GM12878 (cell line): Measurements from ENCODE around the gene NRXN3. TPM values are rescaled to one million over a fixed set of nuclear protein-coding genes. Genes with fewer than 3 reads are reported as not detected.

ENCODE experiments used
- ATAC-seq: fragments of 200-7000 bp; cut with Tn5 transposase; 3 replicates; pipeline ENCODE4 v1.9.1; 2020; ENCODE audit warnings: mild to moderate bottlenecking, moderate library complexity
- BruUV-seq: library from RNA; stranded (reverse); fragments of 400-500 nt; replicated peaks from 2 replicates; lab custom pipeline; 2021; lab: Mats Ljungman, UMichigan
- CTCF ChIA-PET: fragments of 300-600 bp; sonication (Branson Sonifier 250); formaldehyde crosslinking; extraction: SDS; loops from one replicate; lab custom pipeline; 2021; ENCODE audit warnings: inconsistent platforms; lab: Yijun Ruan, JAX
- POLR2A ChIA-PET: fragments of 350-600 bp; formaldehyde crosslinking; extraction: SDS; loops from one replicate; lab custom pipeline; 2021; ENCODE audit warnings: inconsistent platforms; lab: Charles Lee
- RAD21 ChIA-PET: fragments of 300-600 bp; sonication (Branson Sonifier 250); formaldehyde crosslinking; loops from one replicate; lab custom pipeline; 2023; ENCODE audit warnings: antibody characterized with exemption; ENCODE audit not compliant: unreplicated experiment; lab: Charles Lee
- SMC1A ChIA-PET: fragments of 300-600 bp; sonication (Branson Sonifier 250); formaldehyde crosslinking; loops from one replicate; lab custom pipeline; 2023; ENCODE audit not compliant: unreplicated experiment, uncharacterized antibody; lab: Charles Lee
- DNase-seq: peaks from one replicate; pipeline ENCODE4 v3.0.0-alpha.2; 2011; ENCODE audit warnings: low read depth, low spot score
- FAIRE-seq: peaks from 3 replicates; lab custom pipeline; 2011; peaks lifted over from hg19 to GRCh38; lab: Jason Lieb, UNC
- H2AFZ ChIP-seq: 2 replicates; pipeline ENCODE4 v1.6.0; 2011; ENCODE audit warnings: low read depth, low read length, control low read depth; ENCODE audit not compliant: control insufficient read depth
- H3K27ac ChIP-seq: 2 replicates; pipeline ENCODE4 v1.5.1; 2011; ENCODE audit warnings: control low read depth; ENCODE audit not compliant: control insufficient read depth, insufficient read depth
- H3K27me3 ChIP-seq, 2 experiments: replicated peaks in 1 of 2; 2 replicates each; pipeline versions ENCODE4 v1.6.0 to v1.6.1; 2011; ENCODE audit warnings: low read length in 1 of 2; ENCODE audit not compliant: control insufficient read depth in 2 of 2, insufficient read depth in 2 of 2
- H3K36me3 ChIP-seq, 2 experiments: 2 replicates each; pipeline ENCODE4 v1.5.1; 2011; ENCODE audit warnings: low read length in 1 of 2; ENCODE audit not compliant: control insufficient read depth in 2 of 2, insufficient read depth in 2 of 2
- H3K4me1 ChIP-seq: 2 replicates; pipeline ENCODE4 v1.6.1; 2011; ENCODE audit warnings: mild to moderate bottlenecking, low read length, moderate library complexity, mixed read lengths; ENCODE audit not compliant: control insufficient read depth, insufficient read depth
- H3K4me2 ChIP-seq: 2 replicates; pipeline ENCODE4 v1.6.0; 2011; ENCODE audit warnings: control low read depth; ENCODE audit not compliant: control insufficient read depth, insufficient read depth
- H3K4me3 ChIP-seq: fragments of 200-600 bp; sonication (generic); 2 replicates; pipeline ENCODE4 v1.5.1; 2016
- H3K79me2 ChIP-seq: 2 replicates; pipeline ENCODE4 v1.6.0; 2011; ENCODE audit warnings: low read length; ENCODE audit not compliant: control insufficient read depth, insufficient read depth
- H3K9ac ChIP-seq: 2 replicates; pipeline ENCODE4 v1.8.0; 2011; ENCODE audit warnings: low read length, control low read depth, mixed read lengths; ENCODE audit not compliant: control insufficient read depth, insufficient read depth
- H3K9me3 ChIP-seq: replicated peaks from 3 replicates; pipeline ENCODE4 v1.5.1; 2011; ENCODE audit warnings: mild to moderate bottlenecking, low read length; ENCODE audit not compliant: control insufficient read depth, insufficient read depth
- H4K20me1 ChIP-seq: 2 replicates; pipeline ENCODE4 v1.6.0; 2011; ENCODE audit not compliant: control insufficient read depth, insufficient read depth
- BHLHE40 ChIP-seq, 2 experiments: fragments of 450-650 bp in 1 of 2; IDR thresholded peaks; 2 replicates each; pipeline ENCODE4 v1.6.1; 2011 to 2017; ENCODE audit warnings: low read depth in 2 of 2, borderline replicate concordance in 1 of 2, improper control_type of control experiment in 1 of 2, low read length in 1 of 2, mild to moderate bottlenecking in 1 of 2
- MTA3 ChIP-seq: IDR thresholded peaks from 2 replicates; pipeline ENCODE4 v1.6.1; 2012; ENCODE audit warnings: low read length, inconsistent platforms, borderline replicate concordance
- ZNF207 ChIP-seq: fragments of 450-650 bp; IDR thresholded peaks from 2 replicates; pipeline ENCODE4 v1.6.1; 2014; ENCODE audit warnings: antibody characterized with exemption, mild to moderate bottlenecking, borderline replicate concordance
- ZNF384 ChIP-seq: IDR thresholded peaks from 2 replicates; pipeline ENCODE4 v1.6.1; 2012; ENCODE audit warnings: low read depth, mild to moderate bottlenecking, low read length, improper control_type of control experiment, borderline replicate concordance
- WGBS: methylation state at CpG from one replicate; pipeline ENCODE4 v1.1.6; 2016; ENCODE audit warnings: low lambda C conversion rate; ENCODE audit not compliant: insufficient replicate concordance, insufficient coverage; ENCODE audit errors: missing lambda C conversion rate; 5-methylcytosine and 5-hydroxymethylcytosine counted together
- in situ Hi-C: fragments of 300-500 bp; cut with MboI; formaldehyde crosslinking; loops from 9 replicates; pipeline ENCODE4 v1.14.3; 2018; ENCODE audit warnings: mixed read lengths
- intact Hi-C: fragments of 100-400 bp; cut with micrococcal nuclease; formaldehyde crosslinking; loops from one replicate; pipeline ENCODE4 v1.14.2; 2022; ENCODE audit not compliant: unreplicated experiment
- polyA plus RNA-seq, 11 experiments: library from polyadenylated mRNA; depleted of rRNA in 4 of 11; unstranded in 6 of 11; stranded (reverse) in 5 of 11; fragments of >200 nt; fragmentation: Nextera tagmentation in 4 of 11; fragmentation: Illumina TruSeq in 1 of 11; extraction: Ambion mirVana in 4 of 11; extraction: Trizol in 1 of 11; gene quantifications; 1 replicate in 1 of 11; 2 replicates in 10 of 11; pipeline versions ENCODE4 v1.2.1 to v1.2.3, GENCODE V29; 2011 to 2016; ENCODE audit warnings: inconsistent platforms in 2 of 11, missing spikeins in 2 of 11, low read depth in 1 of 11
- total RNA-seq, 4 experiments: library from RNA; depleted of rRNA in 3 of 4; stranded (reverse); fragments of >200 nt in 3 of 4; fragmentation: Illumina TruSeq in 1 of 4; extraction: Trizol in 1 of 4; gene quantifications; 2 replicates each; pipeline versions ENCODE4 v1.2.1 to v1.2.3, GENCODE V29; 2013 to 2021

The NRXN3 gene
- total and polyA plus RNA-seq, 10 of the 15 experiments (the other 5 are each of a cell fraction or from before 2014, with no cell fraction given): 0.52 to 3.3 (median 1.4) TPM

GRCh38 chr14:78946949-78947348 lies 776.8 kb downstream of the NRXN3 start:
- no peaks in the 10 kb centered on the region for H3K4me1 ChIP-seq
- H3K27me3 ChIP-seq: no peaks in the 10 kb centered on the region
- ChIA-PET SMC1A (no interaction called here), CTCF (interaction anchor here (1.1 to 1.9 kb wide), 4 partner anchors 9 to 19 kb away, joined by 3 to 10 read pairs (median 4); no protein-coding TSS in a partner anchor), RAD21 (no interaction called here), POLR2A (no interaction called here)
- ATAC-seq (no peak), FAIRE-seq (no peak), DNase-seq (no peak)
- H3K4me3 ChIP-seq: no peak overlapping the region
- no peak overlapping the region for H2AFZ ChIP-seq
- WGBS: 75% methylated on average over 1 of the region's 1 CpG
- no peak overlapping the region for H3K4me2 ChIP-seq
- intact Hi-C loops: no loop called here
- TF ChIP-seq ZNF207: no peak
- TF ChIP-seq BHLHE40 (IDR thresholded peaks at IDR 0.05; ENCODE audit: borderline replicate concordance in 1 of 2, low read depth in 2 of 2, low read length in 1 of 2): no peak
- no peak for TF ChIP-seq ZNF384
- no peaks in the 10 kb centered on the region for H4K20me1 ChIP-seq
- H3K27ac ChIP-seq: no peak overlapping the region
- no peaks in the 10 kb centered on the region for H3K79me2 ChIP-seq
- no TSS peak for BruUV-seq
- in situ Hi-C loops: no loop called here
- H3K36me3 ChIP-seq: no peaks in the 10 kb centered on the region
- H3K9me3 ChIP-seq: no peaks in the 10 kb centered on the region
- H3K9ac ChIP-seq: no peak overlapping the region

GRCh38 chr14:78947681-78948080 lies 777.5 kb downstream of the NRXN3 start:
- FAIRE-seq (no peak), ATAC-seq (no peak), DNase-seq (no peak)
- intact Hi-C loops (no loop called here), in situ Hi-C loops (no loop called here)
- ChIA-PET POLR2A (no interaction called here), CTCF (interaction anchor here (1.6 to 1.9 kb wide), 2 partner anchors 12 to 14 kb away, joined by 6 to 10 read pairs; no protein-coding TSS in a partner anchor), RAD21 (no interaction called here), SMC1A (no interaction called here)
- Histone ChIP-seq H4K20me1 (no peaks in the 10 kb centered on the region), H3K4me1 (no peaks in the 10 kb centered on the region), H3K9me3 (no peaks in the 10 kb centered on the region), H3K27ac (no peak overlapping the region), H3K4me3 (no peak overlapping the region), H2AFZ (no peak overlapping the region), H3K4me2 (no peak overlapping the region), H3K36me3 (no peaks in the 10 kb centered on the region), H3K27me3 (no peaks in the 10 kb centered on the region), H3K9ac (no peak overlapping the region), H3K79me2 (no peaks in the 10 kb centered on the region)
- WGBS: 34% methylated on average over 2 of the region's 2 CpGs
- BruUV-seq: no TSS peak
- TF ChIP-seq MTA3: no peak
